GM19043 (cell line): ENCODE results near the gene NPY4R.
"Not testable (repeated sequence)": the region's sequence is repeated elsewhere in the genome, so short reads cannot be mapped to it uniquely, and the experiment has no call there.

Source experiments
- ATAC-seq: cut with Tn5 transposase; IDR thresholded peaks from one replicate; pipeline ENCODE4 v1.9.1; 2021; ENCODE audit warnings: low read depth; ENCODE audit not compliant: unreplicated experiment

NPY4R gene

GRCh38 chr10:46465765-46466164 is at the start of gene NPY4R:
Gene NPY4R, minus strand, starts transcription at chr10:46465958. Its CDS starts 3,323 bp downstream, at chr10:46462635.
- ATAC-seq, result not testable (repeated sequence)

- ATAC-seq, result no peak
Measured at GRCh38 chr10:46515366-46515765, 49.6 kb upstream of the NPY4R start.

- ATAC-seq, result no peak
Measured at GRCh38 chr10:46514899-46515298, 49.1 kb upstream of the NPY4R start.

- ATAC-seq, result no peak
Measured at GRCh38 chr10:46514431-46514861, 48.7 kb upstream of the NPY4R start.

GRCh38 chr10:46513333-46513732 is 47.6 kb upstream of the NPY4R start:
- ATAC-seq, result not testable (repeated sequence)

GRCh38 chr10:46512725-46513124 is 47.0 kb upstream of the NPY4R start:
- not testable (repeated sequence) for ATAC-seq

GRCh38 chr10:46512002-46512401 is 46.2 kb upstream of the NPY4R start:
- ATAC-seq, result not testable (repeated sequence)

GRCh38 chr10:46499990-46500389 is 34.2 kb upstream of the NPY4R start:
- not testable (repeated sequence) for ATAC-seq

- not testable (repeated sequence) for ATAC-seq
Measured at GRCh38 chr10:46498985-46499703, 33.4 kb upstream of the NPY4R start.

- not testable (repeated sequence) for ATAC-seq
Measured at GRCh38 chr10:46497878-46498277, 32.1 kb upstream of the NPY4R start.

- not testable (repeated sequence) for ATAC-seq
Measured at GRCh38 chr10:46497401-46497800, 31.6 kb upstream of the NPY4R start.

GRCh38 chr10:46491364-46492114 is 25.8 kb upstream of the NPY4R start:
- not testable (repeated sequence) for ATAC-seq

- ATAC-seq, result not testable (repeated sequence)
Measured at GRCh38 chr10:46490285-46490684, 24.5 kb upstream of the NPY4R start.

- not testable (repeated sequence) for ATAC-seq
Measured at GRCh38 chr10:46486459-46486858, 20.7 kb upstream of the NPY4R start.

- not testable (repeated sequence) for ATAC-seq
Measured at GRCh38 chr10:46474746-46475320, 9.1 kb upstream of the NPY4R start.

GRCh38 chr10:46473758-46474157 is 8.0 kb upstream of the NPY4R start:
- ATAC-seq, result not testable (repeated sequence)

GRCh38 chr10:46470134-46470533 is 4.4 kb upstream of the NPY4R start:
- ATAC-seq, result not testable (repeated sequence)

- ATAC-seq, result not testable (repeated sequence)
Measured at GRCh38 chr10:46468119-46468809, 2.5 kb upstream of the NPY4R start.

- ATAC-seq, result not testable (repeated sequence)
Measured at GRCh38 chr10:46463608-46464007, 2.1 kb downstream of the NPY4R start.

- not testable (repeated sequence) for ATAC-seq
Measured at GRCh38 chr10:46462276-46462675, 3.5 kb downstream of the NPY4R start.

- not testable (repeated sequence) for ATAC-seq
Measured at GRCh38 chr10:46459579-46459978, 6.2 kb downstream of the NPY4R start.
